ENCODE data around the gene ARL6.

ARL6 gene

GRCh38 chr3:97764407-97765238 is at the start of gene ARL6:
Gene ARL6 (plus strand): TSS chr3:97764758. CDS start chr3:97768108, 3,350 bp downstream.
- peak; percentile 90 for DNase-seq (ENCODE audit: low spot score)

- DNase-seq (ENCODE audit: low spot score) = peak; percentile 68
These were observed 45.3 kb upstream of the ARL6 start for GRCh38 chr3:97719156-97719821.

GRCh38 chr3:97720417-97720816 is 44.1 kb upstream of the ARL6 start:
- no peak for DNase-seq (ENCODE audit: low spot score)

- no peak for DNase-seq (ENCODE audit: low spot score)
These were observed 43.1 kb upstream of the ARL6 start for GRCh38 chr3:97721446-97721845.

- DNase-seq (ENCODE audit: low spot score) = no peak
These were observed 27.6 kb upstream of the ARL6 start for GRCh38 chr3:97736928-97737327.

GRCh38 chr3:97738761-97739160 is 25.8 kb upstream of the ARL6 start:
- no peak for DNase-seq (ENCODE audit: low spot score)

GRCh38 chr3:97742036-97742435 is 22.5 kb upstream of the ARL6 start:
- no peak for DNase-seq (ENCODE audit: low spot score)

- no peak for DNase-seq (ENCODE audit: low spot score)
These were observed 20.3 kb upstream of the ARL6 start for GRCh38 chr3:97744289-97744688.

- no peak for DNase-seq (ENCODE audit: low spot score)
These were observed 762 bp upstream of the ARL6 start for GRCh38 chr3:97763586-97764406.

GRCh38 chr3:97765336-97765735 is 778 bp downstream of the ARL6 start:
- no peak for DNase-seq (ENCODE audit: low spot score)

- no peak for DNase-seq (ENCODE audit: low spot score)
These were observed 8.4 kb downstream of the ARL6 start for GRCh38 chr3:97772926-97773325.

GRCh38 chr3:97778152-97778551 is 13.6 kb downstream of the ARL6 start:
- no peak for DNase-seq (ENCODE audit: low spot score)

GRCh38 chr3:97793420-97794019 is 29.0 kb downstream of the ARL6 start:
- DNase-seq (ENCODE audit: low spot score) = no peak

- DNase-seq (ENCODE audit: low spot score) = no peak
These were observed 31.4 kb downstream of the ARL6 start for GRCh38 chr3:97795951-97796350.

- no peak for DNase-seq (ENCODE audit: low spot score)
These were observed 39.9 kb downstream of the ARL6 start for GRCh38 chr3:97804471-97804870.

- DNase-seq (ENCODE audit: low spot score) = no peak
These were observed 46.3 kb downstream of the ARL6 start for GRCh38 chr3:97810779-97811390.

GRCh38 chr3:97815149-97815917 is 50.8 kb downstream of the ARL6 start:
- DNase-seq (ENCODE audit: low spot score) = no peak

- no peak for DNase-seq (ENCODE audit: low spot score)
These were observed 52.3 kb downstream of the ARL6 start for GRCh38 chr3:97816811-97817210.

- DNase-seq (ENCODE audit: low spot score) = no peak
These were observed 53.4 kb downstream of the ARL6 start for GRCh38 chr3:97817965-97818364.

GRCh38 chr3:97820780-97821179 is 56.2 kb downstream of the ARL6 start:
- DNase-seq (ENCODE audit: low spot score) = no peak

- no peak for DNase-seq (ENCODE audit: low spot score)
These were observed 56.8 kb downstream of the ARL6 start for GRCh38 chr3:97821287-97821773.
